GM10266 (cell line): Measurements from ENCODE around the gene PSEN1.

Experiments
- DNase-seq: peaks from one replicate; pipeline ENCODE4 v3.0.0; 2012; ENCODE audit errors: extremely low spot score
- CTCF ChIP-seq: IDR thresholded peaks from 2 replicates; pipeline ENCODE4 v1.5.1; 2012; ENCODE audit warnings: mild to moderate bottlenecking, low read depth; ENCODE audit not compliant: control insufficient read depth, insufficient read depth; ENCODE audit errors: missing control alignments

Gene PSEN1

GRCh38 chr14:73227812-73228781 is 91.8 kb downstream of the PSEN1 start:
- no peak for DNase-seq
- no peak for TF ChIP-seq CTCF

GRCh38 chr14:73230051-73230450 is 93.7 kb downstream of the PSEN1 start:
- DNase-seq, result no peak
- no peak for TF ChIP-seq CTCF

GRCh38 chr14:73231981-73232851 is 95.9 kb downstream of the PSEN1 start:
- peak; percentile 51 for TF ChIP-seq CTCF
- DNase-seq, result peak; percentile 42

- DNase-seq, result no peak
- no peak for TF ChIP-seq CTCF
Observed at GRCh38 chr14:73232984-73233383, 96.7 kb downstream of the PSEN1 start.

GRCh38 chr14:73233564-73233963 is 97.3 kb downstream of the PSEN1 start:
- no peak for DNase-seq
- no peak for TF ChIP-seq CTCF

GRCh38 chr14:73234029-73234428 is 97.7 kb downstream of the PSEN1 start:
- no peak for DNase-seq
- TF ChIP-seq CTCF, result no peak
